GM19455 (cell line): ENCODE data around the gene CFC1B.
"Not testable (repeated sequence)": the region's sequence is repeated elsewhere in the genome, so short reads cannot be mapped to it uniquely, and the experiment has no call there.

Experiments
- ATAC-seq: cut with Tn5 transposase; IDR thresholded peaks from one replicate; pipeline ENCODE4 v1.9.1; 2021; ENCODE audit not compliant: unreplicated experiment

Gene CFC1B

DNA sequence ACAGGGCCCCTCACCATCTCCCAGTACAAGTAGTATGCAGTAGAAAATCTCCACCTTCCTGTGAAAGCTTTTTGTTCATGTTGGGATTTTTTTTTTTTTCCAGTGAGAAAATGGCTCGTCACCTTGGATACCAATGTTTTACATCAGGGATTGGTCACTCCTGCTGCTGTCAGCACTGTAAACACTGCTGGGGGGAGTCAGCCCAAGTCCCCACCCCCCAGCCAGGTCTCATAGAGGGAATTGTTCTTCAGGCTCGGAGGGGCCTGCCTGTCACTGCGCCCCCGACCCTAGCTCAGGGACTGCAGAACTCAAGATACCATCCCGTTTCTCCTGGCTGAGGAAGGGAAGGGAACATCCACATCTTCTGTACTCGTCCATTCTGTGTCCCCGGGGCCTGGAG is at the start of gene CFC1B:
Gene CFC1B (plus strand): TSS at position 231 of the 400 bp plus-strand sequence. CDS start 263 bp downstream, outside the sequence.
- ATAC-seq, result not testable (repeated sequence)

DNA sequence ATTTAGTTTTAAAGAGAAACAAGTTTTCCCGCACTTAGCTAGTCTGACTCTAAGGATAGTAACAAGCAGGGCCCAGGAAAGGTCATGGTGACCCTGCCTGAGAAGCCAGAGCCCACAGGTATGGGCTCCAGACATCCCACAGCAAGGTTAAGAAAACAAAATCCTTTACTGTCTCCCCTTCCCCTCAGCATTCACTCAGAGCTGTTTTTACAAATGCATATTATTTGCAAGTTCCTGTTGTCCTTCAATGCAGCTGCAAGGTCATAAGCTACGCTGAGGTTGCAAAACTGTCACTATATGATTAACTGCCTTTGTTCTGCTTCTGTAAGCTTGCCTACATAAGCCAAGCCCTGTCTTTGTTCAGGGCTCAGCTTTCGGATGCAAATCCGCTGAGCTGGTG is 29.9 kb upstream of the CFC1B start:
- not testable (repeated sequence) for ATAC-seq

DNA sequence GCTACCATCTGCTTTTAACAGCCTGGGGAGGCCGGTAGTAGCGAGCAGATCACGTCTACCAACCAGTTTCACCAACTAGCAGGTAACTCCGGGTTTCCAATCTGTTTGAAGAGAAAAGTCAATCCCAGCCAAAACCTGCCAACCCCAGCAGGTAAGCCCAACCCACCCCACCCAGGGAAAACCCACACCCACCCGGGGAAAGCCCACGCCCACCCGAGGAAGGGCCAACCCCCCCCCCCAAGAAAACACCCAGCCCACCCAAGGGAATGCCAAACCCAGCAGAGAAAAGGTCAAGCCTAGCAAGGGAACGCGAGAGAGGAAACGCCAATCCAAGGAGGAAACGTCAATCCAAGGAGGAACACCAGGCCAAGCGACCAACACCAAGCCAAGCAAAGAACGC is 11.8 kb upstream of the CFC1B start, which contains the start of gene POTEI:
Gene POTEI (minus strand): TSS at position 101 of the 400 bp plus-strand sequence. CDS start 93 bp downstream, at position 8.
- not testable (repeated sequence) for ATAC-seq

DNA sequence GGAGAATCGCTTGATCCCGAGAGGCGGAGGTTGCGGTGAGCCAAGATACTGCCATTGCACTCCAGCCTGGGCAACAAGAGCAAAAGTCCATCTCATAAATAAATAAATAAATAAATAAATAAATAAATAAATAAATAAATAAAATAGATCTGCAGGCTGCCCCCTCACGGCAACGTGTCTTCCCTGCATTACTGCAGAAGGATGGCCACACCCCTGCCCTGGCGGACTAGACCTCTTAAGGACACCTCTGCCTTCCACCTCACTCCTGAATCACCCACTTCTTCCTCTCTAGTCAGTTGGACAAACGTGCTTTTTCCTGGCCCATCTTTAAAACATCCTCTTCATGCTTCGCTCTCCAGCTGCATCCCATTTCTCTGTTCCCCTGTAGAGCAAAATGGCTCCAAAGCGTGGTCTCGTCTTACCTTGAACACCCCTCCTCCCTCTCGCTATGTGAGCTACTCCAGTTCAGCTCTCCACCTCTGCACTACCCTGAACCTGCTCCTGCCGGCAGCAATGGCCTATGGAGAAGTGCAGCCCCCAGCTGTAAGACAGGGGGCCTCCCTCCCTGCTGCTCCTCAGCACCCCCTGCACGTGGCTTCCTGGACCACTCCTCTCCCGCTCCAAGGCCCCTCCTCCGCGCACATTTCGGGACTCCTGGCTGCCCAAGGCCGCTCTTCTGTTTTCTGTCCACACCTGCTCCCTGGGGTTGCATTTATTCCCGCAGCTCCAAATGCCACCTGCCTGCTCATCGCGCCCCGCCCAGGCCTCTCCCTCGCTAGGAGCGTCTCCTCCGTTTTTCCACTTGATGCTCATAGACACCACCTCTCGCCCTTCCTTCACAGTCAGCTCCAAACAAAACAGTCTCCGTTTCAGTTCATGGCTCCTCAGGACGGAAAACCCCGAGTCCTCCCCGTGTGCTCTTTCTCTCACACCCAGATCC is 9.9 kb upstream of the CFC1B start:
- not testable (repeated sequence) for ATAC-seq

DNA sequence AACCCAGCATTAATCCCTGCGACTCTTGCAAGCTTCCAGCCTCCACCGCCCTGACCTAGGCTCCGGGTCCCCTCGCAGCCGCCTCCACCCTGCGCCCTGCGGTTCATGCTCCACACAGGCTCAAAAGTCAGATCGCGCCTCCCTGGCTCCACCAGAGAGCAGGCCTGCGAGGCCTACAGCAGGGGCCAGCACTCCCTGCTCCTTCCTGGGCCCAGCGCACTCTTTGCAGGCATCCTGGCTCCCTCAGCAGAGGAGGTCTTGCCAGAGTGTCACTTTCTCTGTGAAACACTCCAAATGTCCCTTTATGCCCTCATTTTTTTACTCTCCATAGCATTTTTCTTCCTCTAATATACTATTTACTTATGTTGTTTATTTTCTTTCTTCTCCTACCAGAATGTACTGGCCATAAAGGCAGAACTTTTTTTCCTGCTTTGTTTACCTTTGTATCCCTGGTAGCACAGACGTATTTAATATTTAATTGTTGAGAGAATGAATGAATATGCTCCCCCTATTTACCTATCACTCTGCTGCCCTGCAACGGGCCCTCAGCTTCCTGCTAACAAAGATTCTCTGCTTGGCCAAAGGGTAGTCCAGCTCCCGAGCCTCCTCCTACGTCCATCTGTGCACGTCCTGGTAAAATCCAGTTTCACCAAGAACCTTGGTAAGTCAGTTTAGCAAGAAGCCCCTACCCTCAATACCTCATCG is 9.1 kb upstream of the CFC1B start:
- not testable (repeated sequence) for ATAC-seq

DNA sequence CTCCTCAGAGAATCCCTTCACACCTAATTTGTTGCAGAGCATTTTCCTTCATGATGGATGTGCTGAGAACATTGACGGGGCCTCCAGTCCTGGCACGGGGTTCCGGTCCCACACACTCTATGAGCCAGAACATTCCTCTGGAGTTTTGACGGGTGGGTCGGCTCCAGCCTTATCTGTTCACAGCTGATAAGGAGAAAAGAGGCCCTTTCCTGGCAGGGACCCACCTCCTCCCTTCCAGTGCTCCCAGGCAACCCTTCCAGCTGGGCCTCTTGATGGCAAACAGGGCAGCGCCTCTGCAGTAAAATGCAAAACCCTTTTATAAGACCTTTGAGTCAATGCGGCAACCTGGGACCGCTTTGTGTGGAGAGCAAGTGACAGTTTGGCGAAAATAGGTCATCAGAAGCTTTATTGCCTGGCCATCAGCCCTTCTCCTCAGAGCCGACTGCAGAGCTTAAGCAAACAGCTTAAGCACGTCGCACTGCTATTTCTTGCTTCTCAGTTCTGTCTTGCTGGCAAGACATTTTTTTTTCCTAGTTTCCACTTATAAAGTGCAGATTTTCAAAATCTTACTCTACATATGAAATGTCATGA is 2.4 kb upstream of the CFC1B start:
- not testable (repeated sequence) for ATAC-seq

DNA sequence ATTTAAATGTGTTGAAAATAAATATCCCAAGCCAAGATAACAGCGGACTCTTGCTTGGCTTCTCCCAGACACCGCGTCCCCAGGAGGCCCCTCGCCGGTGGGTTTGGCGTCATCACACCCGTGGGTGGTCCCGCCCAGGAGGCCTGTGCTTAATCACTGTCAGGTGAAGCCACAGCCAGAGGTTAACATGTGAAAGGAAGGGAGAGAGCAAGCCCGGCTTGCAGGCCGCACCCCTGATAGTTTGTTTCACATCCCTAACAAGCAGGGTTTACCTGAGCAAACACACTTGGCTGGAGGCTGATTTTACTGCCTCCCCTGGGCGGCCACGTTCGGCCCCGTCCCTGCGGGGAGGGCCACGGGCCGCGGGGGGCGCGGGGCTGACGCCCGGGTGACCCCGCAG is 1.4 kb downstream of the CFC1B start:
- ATAC-seq, result not testable (repeated sequence)

DNA sequence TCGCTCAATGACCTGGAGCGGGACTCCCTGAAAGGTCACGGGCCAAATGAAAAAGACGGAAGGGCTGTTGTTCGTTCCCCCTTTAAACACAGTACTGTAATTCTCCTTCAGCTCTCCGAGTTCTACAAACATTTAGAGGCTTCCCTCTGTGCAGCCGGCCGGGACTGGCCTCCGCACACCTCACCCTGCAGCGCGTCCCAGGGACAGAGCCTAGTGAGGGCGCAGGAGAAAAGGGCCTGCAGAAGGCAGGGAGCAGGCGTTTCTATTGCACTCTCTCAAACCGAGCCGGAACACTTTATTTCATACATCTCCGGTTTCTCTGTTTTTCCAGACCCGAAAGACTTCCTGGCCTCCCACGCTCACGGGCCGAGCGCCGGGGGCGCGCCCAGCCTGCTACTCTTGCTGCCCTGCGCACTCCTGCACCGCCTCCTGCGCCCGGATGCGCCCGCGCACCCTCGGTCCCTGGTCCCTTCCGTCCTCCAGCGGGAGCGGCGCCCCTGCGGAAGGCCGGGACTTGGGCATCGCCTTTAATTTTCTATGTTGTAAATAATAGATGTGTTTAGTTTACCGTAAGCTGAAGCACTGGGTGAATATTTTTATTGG is 6.4 kb downstream of the CFC1B start:
- not testable (repeated sequence) for ATAC-seq

DNA sequence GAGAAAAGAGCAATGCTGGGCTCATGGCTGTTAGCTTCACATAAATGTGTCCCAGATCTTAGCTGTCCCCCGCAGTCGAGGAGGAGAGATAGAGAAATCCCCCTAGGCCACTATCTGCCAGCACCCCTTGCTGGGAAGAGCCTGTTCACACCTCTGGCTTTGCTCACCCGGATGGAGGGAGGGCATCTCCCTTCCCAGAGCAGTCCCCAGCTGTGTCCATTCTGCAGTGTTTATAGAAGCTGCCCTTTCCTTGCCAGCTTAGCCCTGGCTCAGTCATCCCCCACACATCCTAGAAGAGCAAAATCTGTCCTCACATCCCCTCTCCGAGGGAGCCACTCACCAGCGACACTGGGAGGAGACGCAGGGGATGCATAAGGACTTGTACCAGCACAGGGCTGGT is 8.5 kb downstream of the CFC1B start:
- not testable (repeated sequence) for ATAC-seq

DNA sequence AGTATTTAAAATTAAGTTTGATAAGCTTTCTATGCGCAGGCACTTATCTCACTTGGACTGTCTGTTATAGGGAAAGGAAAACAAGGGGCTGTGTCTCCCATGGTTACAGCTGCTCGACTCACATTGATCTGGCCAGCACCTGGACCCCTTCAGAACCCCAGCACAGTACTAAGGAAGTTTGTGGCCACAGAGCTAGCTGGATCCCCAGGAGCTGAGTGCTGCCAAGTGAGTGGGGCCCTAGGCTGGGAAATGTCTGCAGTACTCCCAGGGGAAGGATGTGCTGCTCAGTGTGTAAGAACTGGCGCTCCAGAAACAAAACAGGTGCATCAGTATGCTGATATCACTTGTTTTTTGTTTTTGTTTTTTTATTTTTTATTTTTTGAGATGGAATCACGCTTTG is 9.2 kb downstream of the CFC1B start:
- not testable (repeated sequence) for ATAC-seq

DNA sequence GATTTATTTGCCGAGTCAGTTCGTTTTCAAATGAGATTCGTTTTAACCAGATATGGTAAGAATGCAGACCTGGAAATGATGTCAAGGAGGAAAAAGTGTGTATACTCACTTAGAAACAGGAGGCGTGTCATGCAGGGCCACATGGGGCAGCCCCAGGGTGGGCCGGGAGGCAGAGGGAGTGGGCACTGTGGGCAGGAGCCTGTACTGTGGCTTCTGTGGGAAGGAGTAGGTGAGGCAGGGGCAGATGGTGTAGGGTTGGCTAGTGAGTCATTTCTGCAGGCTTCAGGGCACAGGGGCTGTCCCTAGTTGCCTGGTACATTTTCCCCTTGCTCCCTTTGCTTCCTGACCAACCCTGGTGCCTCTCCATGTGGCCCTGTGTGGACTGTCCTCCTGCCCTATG is 10.2 kb downstream of the CFC1B start:
- ATAC-seq, result not testable (repeated sequence)

DNA sequence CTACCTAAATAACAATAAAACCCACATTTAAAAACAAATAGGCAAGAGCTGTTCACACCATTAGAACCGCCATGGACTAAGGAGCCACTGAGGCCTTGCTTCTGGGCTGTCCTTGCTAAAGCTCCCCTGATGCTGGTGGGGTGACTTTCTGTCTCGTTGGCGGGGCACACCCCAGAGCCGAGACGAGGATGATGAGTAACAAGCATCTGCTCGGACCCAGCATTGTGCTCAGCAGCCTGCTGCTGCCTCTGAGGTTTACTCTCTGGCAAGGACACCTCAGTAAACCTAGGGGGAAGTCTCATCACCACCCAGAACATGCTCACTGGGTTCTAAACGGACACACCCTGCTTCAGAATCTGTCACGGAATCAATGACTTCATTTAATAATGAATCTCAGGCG is 10.7 kb downstream of the CFC1B start:
- ATAC-seq, result not testable (repeated sequence)

DNA sequence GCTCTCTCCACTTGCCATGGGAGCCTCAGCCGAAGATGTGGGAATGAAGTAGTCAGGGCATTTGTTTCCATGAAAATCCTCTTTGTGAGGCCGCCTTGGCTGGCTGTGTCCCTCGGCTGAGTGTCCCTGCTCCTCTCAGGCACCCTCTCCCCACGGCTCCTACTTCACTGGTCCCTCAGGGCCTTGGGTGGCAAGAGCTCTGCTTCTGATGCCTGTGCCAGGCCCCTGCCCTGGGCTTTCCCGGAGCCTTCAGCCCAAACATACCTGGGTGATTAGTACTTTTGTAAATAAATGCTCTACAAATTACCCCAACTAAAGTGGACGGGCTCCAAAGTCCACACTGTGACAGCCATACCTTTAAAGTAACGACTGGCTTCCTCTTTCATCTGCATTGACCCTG is 15.6 kb downstream of the CFC1B start:
- ATAC-seq, result not testable (repeated sequence)

DNA sequence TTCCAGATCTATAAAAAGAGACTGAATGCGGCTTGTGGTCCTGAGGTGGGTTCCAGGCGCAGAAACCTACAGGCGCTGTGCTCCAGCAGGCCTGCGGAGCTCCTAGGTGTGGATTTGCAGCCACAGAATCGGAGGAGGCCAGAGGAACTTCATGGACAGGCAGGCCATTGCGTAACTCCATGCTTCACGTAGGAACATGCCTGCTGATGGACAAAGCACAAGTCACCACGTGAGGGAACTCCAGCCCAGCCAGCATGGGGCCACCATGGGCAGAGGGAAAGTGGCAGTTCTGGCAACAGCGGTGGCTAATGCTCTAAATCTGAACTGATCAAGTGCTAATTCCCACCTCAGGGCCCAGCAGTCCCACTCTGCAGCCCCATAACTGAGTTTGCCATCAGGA is 17.2 kb downstream of the CFC1B start:
- ATAC-seq, result not testable (repeated sequence)

DNA sequence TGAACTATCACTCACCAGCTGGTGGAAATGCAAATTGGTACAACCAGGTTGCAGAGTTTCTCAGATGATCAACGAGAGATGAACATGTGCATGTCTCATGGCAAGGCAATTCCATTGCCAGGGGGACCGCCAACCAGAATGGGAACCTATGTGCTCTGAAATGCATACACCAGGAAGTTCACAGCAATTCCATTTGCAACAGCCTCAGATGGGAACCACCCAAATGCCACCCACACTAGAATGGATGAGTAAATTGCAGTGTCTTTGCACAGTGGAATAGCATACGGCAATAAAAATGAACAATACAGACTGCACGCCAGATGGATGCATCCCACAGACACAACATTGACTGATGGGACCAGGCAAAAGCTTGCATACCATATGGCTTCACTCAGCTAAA is 21.8 kb downstream of the CFC1B start:
- ATAC-seq, result not testable (repeated sequence)

DNA sequence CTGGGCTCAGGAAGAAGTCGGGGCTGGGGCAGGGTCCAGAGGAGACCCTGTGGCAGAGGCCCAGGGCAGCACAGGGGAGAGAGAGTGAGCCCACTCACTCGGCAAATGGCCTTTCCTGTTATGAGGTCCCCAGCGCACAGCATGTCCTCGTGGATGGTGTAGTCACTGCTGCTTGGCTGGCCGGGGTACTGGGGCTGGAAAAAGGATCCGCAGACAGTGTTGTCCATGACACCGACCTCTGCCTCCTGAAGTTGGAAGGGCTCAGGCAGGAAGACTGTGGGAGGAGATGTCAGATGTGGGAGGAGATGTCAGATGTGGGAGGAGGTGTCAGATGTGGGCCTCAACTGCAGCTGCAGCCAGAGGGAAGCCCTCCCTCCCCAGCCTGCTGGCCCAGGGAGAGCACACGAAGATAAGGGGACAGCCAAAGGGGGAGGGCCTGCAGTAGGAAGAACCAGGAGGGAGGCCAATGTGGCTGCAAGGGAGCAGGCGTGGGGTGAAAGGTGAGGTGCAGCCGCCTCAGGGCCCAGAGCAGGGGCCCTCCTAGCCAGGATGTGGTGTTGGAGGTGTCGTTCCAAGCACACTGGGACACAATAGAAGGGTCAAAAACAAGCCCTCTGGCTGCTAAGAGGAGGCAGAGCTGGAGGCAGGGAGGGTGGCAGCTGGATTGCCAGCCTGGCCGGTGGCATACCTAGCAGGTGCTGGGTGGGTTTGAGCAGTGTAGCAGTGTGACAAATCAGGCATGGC is 22.9 kb downstream of the CFC1B start:
- ATAC-seq, result not testable (repeated sequence)

DNA sequence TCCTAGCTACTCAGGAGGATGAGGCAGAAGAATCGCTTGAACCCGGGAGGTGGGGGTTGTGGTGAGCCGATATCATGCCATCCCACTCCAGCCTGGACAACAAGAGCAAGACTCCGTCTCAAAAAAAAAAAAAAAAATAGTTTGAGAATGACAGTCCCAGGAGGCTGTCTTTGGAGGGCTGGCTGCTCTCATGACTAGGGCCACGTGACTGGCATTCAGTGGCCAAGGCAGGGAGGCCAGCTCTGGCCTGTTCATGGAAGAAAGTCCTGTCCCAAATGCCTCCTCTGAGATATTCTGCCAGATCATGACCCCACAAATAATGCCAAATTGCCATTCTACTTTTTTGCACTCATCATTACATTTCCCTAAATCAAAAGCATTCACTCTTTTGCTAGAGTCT is 24.0 kb downstream of the CFC1B start:
- not testable (repeated sequence) for ATAC-seq

DNA sequence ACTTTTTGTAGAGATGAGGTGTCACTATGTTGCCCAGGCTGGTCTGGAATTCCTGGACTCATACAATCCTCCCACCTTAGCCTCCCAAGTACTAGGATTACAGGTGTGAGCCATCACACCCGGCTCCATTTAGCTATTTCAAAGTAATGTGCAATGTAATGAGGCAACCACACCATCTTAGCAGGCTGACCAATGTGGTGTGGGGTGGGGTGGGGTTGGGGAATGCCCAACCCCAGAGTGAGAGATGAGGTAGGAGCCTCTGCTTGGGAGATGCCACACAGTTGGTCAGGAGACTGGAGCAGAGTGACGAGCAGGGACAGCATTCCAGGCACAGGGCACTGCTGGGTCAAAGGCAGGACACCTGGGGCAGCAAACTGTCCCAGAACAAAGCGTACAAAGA is 27.4 kb downstream of the CFC1B start:
- not testable (repeated sequence) for ATAC-seq

DNA sequence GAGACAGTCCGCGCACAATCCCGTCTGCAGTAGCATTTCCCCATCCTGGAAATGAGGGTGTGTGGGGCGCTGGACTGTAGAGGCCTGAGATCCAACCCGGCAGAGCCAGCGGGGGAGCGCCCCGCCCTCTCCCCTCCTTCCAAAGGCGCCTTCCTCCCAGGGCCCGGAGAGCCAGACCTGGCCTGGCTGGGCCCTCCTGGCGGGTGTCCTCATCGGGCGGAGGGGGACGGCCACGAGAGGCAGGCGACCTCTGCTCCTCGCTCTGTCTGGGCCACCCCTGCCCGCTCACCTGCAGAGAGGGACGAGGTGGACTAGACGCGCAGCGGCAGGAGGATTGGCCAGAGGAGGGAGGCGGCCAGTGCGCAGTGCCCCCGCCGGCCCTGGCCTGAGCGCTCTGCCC is 28.5 kb downstream of the CFC1B start:
- not testable (repeated sequence) for ATAC-seq

DNA sequence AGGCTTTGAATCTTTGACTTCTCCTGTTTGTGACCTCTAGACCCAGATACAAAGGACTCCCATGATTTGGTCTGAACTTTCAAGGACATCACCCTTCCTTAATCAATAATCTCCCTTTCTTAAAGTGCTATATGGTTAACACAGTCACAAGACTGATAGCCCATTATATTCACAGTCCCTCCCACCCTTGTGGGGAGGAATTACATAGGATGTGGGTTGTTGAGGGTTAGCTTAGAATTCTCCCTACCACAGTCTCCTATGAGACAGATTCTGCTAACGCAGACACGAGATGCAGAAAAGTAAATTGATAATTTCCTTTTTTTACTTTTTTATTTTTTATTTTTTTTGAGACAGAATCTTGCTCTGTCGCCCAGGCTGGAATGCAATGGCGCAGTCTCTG is 33.2 kb downstream of the CFC1B start:
- not testable (repeated sequence) for ATAC-seq
